Activated CD8-positive, alpha-beta memory T cell treated with anti-CD3 and anti-CD28 coated beads for 4 hours (primary cell): ENCODE data around the gene MYOM1.

Source experiments
- DNase-seq, 2 donors: peaks; one replicate each; pipeline ENCODE4 v3.0.0-alpha.2; 2020; ENCODE audit warnings: low read depth in 2 of 2

Gene MYOM1

DNA sequence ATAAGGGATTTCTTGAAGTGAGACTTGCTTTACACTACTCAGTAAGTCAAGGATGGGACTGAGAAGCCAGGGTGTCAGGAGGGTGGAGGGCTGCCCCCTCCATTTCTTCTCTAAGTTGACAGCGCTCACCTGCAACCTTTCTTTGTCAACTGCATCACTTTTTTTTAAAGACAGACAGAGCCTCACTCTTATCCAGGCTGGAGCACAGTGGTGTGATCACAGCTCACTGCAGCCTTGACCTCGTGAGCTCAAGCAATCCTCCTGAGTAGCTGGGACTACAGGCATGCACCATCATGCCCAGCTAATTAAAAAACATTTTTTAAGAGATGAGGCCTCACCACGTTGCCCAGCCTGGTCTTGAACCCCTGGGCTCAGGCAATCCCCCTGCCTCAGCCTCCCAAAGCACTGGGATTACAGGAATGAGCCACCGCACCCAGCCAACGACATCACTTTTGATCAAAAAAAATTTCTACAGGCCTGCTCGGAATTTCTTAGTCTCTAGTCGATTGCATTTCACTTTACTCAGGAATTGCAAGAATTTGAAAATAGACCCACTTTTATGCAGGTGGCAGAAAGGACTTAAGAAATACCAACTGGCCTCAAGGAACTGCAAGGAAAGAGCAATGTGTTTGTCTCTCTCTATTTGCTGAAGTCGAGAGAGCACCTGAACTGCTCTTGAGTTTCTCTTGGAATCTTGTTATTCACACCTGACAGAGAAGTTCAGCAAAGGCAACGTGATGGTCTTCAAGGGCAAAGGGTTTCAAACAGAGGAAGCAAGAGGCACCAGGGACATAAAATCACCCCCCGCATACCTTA lies 101.4 kb downstream of the MYOM1 start:
- no peak for DNase-seq

DNA sequence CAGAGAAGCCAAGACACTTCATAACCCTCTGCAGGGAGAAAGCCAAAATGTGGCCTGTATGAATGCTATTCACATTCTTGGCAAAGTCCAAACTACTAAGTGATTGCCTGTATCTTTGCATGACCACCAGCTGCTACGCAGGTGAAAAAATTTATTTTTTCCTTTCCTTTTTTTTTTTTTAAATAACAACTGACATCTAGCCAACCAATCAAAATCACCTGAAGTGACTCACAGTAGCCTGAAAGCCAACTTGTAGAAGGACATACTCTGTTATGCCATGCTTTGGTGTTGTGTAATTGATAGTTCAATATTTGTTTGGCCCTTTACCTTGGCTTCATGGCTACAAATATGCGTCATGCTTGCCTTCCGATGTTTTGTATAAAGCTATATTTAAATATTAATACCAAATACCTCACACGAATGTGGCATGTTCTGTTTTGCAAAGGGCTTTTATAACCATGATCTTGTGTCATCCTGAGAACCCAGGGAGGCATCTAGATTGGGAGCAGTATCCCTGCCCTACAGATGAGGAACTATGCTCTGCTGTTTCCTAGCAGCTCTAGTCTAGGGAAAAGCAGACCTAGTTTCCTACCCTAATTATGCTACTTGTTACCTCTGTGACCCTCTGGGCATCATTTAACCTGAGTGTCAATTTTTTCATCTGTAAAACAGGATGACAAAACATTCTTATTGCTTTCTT lies 102.1 kb downstream of the MYOM1 start:
- DNase-seq, result no peak

DNA sequence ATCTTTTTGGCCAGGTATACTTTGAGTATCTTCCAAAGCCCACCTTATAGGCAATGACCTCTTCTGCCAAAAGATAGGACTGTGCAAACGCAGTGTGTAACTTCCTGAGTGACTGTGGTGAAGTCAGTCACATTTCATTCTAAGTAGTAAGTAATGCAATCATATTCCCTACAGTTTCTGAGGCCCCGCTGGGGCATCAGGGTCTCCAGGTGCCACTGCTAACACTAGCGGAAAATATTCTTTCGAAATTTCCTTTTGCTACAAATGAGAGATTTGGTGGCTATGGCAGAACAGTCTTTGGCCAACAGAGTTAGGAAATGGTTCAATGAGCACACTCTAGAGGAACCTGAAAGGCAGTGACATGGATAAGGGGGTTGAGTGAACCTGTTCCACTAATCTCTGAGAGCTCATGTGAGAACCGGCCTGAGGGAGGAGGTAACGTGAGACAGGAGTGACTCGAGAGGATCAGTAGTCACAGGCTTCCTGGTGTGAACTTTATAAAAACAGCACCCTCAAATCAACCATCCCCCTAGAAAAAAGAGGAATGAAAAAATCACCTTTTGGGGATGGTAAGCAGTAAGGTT lies 104.2 kb downstream of the MYOM1 start:
- no peak for DNase-seq

GRCh38 chr18:3114451-3114850 lies 105.3 kb downstream of the MYOM1 start:
- DNase-seq, result no peak

DNA sequence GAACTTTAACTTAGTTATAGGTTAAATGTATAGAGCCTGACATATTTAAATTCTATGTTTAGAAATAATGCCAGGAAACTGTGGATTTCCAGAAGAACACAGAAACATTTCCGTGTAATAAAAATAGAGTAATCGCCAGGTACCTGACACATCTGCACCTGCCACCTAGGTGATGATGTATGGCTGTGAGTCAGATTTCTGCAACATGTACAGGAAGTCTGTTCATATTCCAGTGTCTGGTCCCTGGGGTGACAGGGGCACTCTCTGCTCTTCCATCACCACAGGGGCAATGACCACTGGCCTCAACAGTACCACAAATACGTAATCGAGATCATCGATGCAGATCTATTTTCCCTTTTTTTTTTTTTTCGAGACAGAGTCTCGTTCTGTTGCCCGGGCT lies 105.7 kb downstream of the MYOM1 start:
- DNase-seq, result no peak

DNA sequence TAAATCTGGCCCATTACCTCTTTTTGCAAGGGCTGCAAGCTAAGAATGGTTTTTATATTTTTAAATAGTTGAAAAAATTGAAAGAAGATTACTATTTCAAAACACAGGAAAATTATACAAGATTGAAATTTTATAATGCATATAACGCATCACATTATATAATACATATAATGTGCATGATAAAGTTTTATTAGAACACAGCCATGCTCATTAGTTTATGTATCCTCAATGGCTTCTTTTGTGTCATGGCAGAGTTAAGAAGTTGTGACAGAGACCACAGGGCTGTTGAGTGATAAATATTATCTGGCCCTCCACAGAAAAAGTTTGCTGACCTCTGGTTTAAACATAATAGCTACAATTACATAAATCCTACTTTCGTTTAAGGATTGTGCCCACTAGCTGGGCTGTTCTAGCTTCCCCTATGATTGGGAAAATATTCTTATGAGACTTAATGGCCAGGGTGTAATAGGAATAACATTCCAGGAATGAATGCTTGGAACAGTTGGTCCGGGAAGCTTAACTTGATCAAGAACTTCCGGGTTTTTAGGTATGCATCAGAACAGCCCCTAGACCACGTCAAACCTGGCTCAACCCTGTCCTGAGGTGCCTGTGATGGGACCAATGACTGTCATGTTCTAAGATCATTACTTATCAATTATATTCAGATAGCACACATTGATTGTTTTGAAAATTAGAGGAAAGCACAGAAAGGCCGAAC lies 108.1 kb downstream of the MYOM1 start:
- no peak for DNase-seq

DNA sequence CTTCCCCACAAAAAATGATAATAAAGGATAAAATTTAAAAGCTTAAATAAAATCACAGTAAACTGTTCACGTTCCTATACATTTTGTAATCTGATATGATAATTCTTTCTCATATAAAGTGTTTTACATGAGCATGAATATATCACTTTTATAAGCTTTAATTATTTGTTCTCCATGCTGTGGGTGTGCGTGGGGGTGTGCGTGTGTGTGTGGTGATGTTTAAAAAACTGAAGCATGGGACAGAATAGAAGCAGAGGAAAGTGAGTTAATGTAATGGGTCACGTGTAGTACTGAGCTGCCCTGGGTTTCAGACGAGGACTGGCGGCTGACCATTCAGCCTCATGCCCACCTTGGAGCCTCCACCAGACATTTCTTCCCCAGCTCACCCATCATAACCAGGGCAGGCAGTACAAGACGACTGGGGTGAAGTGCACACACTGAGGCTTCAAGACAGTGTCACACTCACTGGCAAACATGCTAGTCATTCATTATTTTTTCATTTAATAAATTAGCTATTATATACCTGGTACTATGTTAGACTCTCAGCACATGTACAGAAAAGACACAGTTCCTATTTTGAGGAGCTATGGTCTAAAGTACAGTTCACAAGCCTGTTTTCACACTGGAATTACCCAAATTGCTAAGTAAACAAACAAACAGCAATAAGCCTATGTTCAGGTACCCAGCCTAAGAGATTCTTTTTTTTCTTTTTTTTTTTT lies 109.6 kb downstream of the MYOM1 start:
- DNase-seq, result no peak

- DNase-seq, result no peak
Observed at GRCh38 chr18:3107740-3108151, 112.0 kb downstream of the MYOM1 start.

- DNase-seq, result no peak
Observed at GRCh38 chr18:3104190-3105054, 115.3 kb downstream of the MYOM1 start.

GRCh38 chr18:3103576-3103975 lies 116.2 kb downstream of the MYOM1 start:
- DNase-seq, result no peak

DNA sequence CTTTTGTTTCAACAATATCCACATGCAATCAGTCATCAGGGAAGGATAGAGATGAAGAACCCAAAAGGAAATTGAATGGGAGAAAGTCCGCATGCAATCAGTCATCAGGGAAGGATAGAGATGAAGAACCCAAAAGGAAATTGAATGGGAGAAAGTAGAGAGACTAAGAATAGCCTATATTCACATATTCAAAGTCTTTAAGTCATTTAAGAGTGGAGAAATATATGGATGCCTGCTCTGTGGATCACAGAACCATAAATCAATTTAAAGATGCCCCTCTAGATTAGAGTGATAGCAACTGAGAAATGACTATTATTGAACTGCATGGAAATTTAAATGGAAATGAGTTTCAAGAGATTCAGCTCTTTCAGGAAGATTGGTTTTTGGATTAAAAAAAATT lies 116.8 kb downstream of the MYOM1 start:
- DNase-seq, result no peak

- DNase-seq, result no peak
Observed at GRCh38 chr18:3100498-3101132, 119.2 kb downstream of the MYOM1 start.

- DNase-seq, result no peak
Observed at GRCh38 chr18:3099327-3099726, 120.4 kb downstream of the MYOM1 start.

DNA sequence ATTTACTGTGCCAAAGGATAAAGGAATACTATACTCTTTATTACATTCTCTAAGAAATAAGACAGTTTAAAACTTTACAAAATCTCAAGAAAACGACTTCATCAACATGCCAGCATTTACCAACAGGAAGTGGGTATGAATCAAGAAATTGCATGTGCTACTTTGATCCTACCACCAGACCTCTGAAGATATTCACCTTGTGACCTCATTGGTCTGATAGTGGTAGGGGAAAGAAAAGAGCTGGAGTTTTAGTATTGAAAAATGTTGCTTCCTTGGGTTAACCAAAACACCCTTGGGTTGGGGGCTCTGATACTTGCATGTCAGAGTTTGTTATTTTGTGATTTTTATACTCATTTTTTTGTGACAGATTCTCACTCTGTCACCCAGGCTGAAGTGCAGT lies 122.7 kb downstream of the MYOM1 start:
- no peak for DNase-seq

DNA sequence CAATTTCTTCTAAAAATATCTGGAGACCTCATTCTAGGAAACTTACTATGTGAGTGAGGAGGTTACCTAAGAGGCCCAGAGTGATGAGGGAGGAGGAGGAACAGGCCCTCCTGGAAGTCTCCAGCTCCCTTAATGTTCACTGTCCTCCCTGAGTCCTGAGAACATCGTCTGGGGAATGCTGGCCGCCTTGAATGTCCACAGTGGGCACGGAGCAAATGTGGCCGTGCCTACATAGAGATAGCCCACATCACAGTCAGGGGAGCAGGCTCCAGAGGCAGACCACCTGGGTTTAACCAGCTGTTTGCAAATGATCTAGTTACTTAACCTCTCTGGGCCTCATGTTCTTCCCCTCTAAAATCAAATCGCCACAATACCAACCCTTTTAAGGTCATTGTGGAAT lies 123.8 kb downstream of the MYOM1 start:
- no peak for DNase-seq

- no peak for DNase-seq
Observed at GRCh38 chr18:3094338-3094684, 125.5 kb downstream of the MYOM1 start.

GRCh38 chr18:3093624-3094337 lies 126.0 kb downstream of the MYOM1 start:
- DNase-seq, result no peak

DNA sequence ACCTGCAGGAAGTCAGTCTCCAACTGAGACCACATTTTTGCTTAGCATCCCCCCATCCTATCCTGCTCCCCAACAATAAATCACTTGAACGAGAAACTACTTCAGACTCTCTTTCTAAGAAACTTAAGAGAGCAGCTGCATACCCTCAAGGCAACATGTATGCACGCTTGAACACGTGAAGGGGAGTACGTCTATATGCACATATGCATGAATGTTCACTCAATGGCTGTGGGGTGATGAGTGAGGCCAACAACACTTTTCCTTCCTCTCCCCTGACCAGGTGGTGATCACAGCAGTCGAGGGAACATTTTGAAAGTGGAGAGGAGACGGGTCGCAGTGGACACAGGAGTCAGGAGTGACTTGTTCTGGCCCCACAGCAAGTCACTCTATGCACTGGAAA lies 127.0 kb downstream of the MYOM1 start:
- DNase-seq, result no peak

GRCh38 chr18:3089579-3089978 lies 130.2 kb downstream of the MYOM1 start:
- DNase-seq, result no peak

GRCh38 chr18:3088449-3088848 lies 131.3 kb downstream of the MYOM1 start:
- DNase-seq, result no peak
